ENCODE results near the gene RALGAPB. TPM values are rescaled to one million over a fixed set of nuclear protein-coding genes. Genes with fewer than 3 reads are reported as not detected.

The RALGAPB gene
- total and polyA plus RNA-seq, 3 experiments from 2014 or later: 13.9 to 35.0 (median 33.8) TPM

GRCh38 chr20:38603286-38603685 lies 130.6 kb downstream of the RALGAPB start:
- no peak overlapping the region for H3K27ac Mint-ChIP-seq
- Histone ChIP-seq H3K4me1 (ENCODE audit: insufficient read depth, low read length) (no peaks in the 10 kb centered on the region), H3K36me3 (ENCODE audit: insufficient read depth, low read length) (no peaks in the 10 kb centered on the region), H3K27ac (ENCODE audit: low read depth, low read length) (no peak overlapping the region), H3K27me3 (ENCODE audit: insufficient read depth, low read length, poor library complexity, severe bottlenecking) (peaks cover 23% of the 10 kb centered on the region), H3K9me3 (ENCODE audit: low read length) (no peaks in the 10 kb centered on the region), H3K4me3 (ENCODE audit: low read length) (no peak overlapping the region)
- no peak overlapping the region for H3K4me3 Mint-ChIP-seq
- H3K36me3 Mint-ChIP-seq: no peaks in the 10 kb centered on the region
- peaks cover 0 to 3% (median 0%) of the 10 kb centered on the region in 5 donors for H3K9me3 Mint-ChIP-seq
- DNase-seq: no peak
- ChIA-PET CTCF (no interaction called here), POLR2A (no interaction called here)
- H3K27me3 Mint-ChIP-seq: peaks cover 46 to 71% of the 10 kb centered on the region in 2 donors
- H3K4me1 Mint-ChIP-seq: peaks cover 6 to 13% (median 7%) of the 10 kb centered on the region in 3 donors

- Mint-ChIP-seq H3K4me3 (no peak overlapping the region), H3K27ac (peak overlapping the region in 1 of 8 donors; percentile 49), H3K36me3 (no peaks in the 10 kb centered on the region), H3K9me3 (peaks cover 0 to 3% (median 0%) of the 10 kb centered on the region in 5 donors), H3K4me1 (peaks cover 6 to 13% (median 7%) of the 10 kb centered on the region in 3 donors), H3K27me3 (peaks cover 45 to 75% of the 10 kb centered on the region in 2 donors)
- Histone ChIP-seq H3K27ac (ENCODE audit: low read depth, low read length) (no peak overlapping the region), H3K9me3 (ENCODE audit: low read length) (no peaks in the 10 kb centered on the region), H3K4me1 (ENCODE audit: insufficient read depth, low read length) (no peaks in the 10 kb centered on the region), H3K4me3 (ENCODE audit: low read length) (no peak overlapping the region), H3K27me3 (ENCODE audit: insufficient read depth, low read length, poor library complexity, severe bottlenecking) (peaks cover 20% of the 10 kb centered on the region), H3K36me3 (ENCODE audit: insufficient read depth, low read length) (no peaks in the 10 kb centered on the region)
- DNase-seq: no peak
- ChIA-PET CTCF (no interaction called here), POLR2A (no interaction called here)
Measured at GRCh38 chr20:38604873-38605303, 132.2 kb downstream of the RALGAPB start.

GRCh38 chr20:38607351-38607750 lies 134.7 kb downstream of the RALGAPB start:
- Histone ChIP-seq H3K36me3 (ENCODE audit: insufficient read depth, low read length) (no peaks in the 10 kb centered on the region), H3K4me1 (ENCODE audit: insufficient read depth, low read length) (no peaks in the 10 kb centered on the region), H3K9me3 (ENCODE audit: low read length) (no peaks in the 10 kb centered on the region), H3K27me3 (ENCODE audit: insufficient read depth, low read length, poor library complexity, severe bottlenecking) (peaks cover 17% of the 10 kb centered on the region), H3K27ac (ENCODE audit: low read depth, low read length) (no peak overlapping the region), H3K4me3 (ENCODE audit: low read length) (no peak overlapping the region)
- Mint-ChIP-seq H3K36me3 (no peaks in the 10 kb centered on the region), H3K27me3 (peaks cover 33 to 57% of the 10 kb centered on the region in 2 donors), H3K4me3 (no peak overlapping the region), H3K9me3 (peaks cover 0 to 2% (median 0%) of the 10 kb centered on the region in 5 donors), H3K4me1 (peaks cover 0 to 2% (median 1%) of the 10 kb centered on the region in 3 donors), H3K27ac (no peak overlapping the region)
- ChIA-PET POLR2A (no interaction called here), CTCF (no interaction called here)
- DNase-seq: no peak

- ChIA-PET CTCF (no interaction called here), POLR2A (no interaction called here)
- H3K9me3 ChIP-seq (ENCODE audit: low read length): no peaks in the 10 kb centered on the region
- Mint-ChIP-seq H3K9me3 (peaks cover 0 to 2% (median 0%) of the 10 kb centered on the region in 5 donors), H3K4me3 (no peak overlapping the region), H3K36me3 (no peaks in the 10 kb centered on the region), H3K27me3 (peaks cover 34 to 54% of the 10 kb centered on the region in 2 donors), H3K4me1 (no peaks in the 10 kb centered on the region), H3K27ac (no peak overlapping the region)
- no peaks in the 10 kb centered on the region for H3K4me1 ChIP-seq (ENCODE audit: insufficient read depth, low read length)
- DNase-seq: no peak
- no peak overlapping the region for H3K4me3 ChIP-seq (ENCODE audit: low read length)
- H3K27ac ChIP-seq (ENCODE audit: low read depth, low read length): no peak overlapping the region
- H3K36me3 ChIP-seq (ENCODE audit: insufficient read depth, low read length): no peaks in the 10 kb centered on the region
- peaks cover 17% of the 10 kb centered on the region for H3K27me3 ChIP-seq (ENCODE audit: insufficient read depth, low read length, poor library complexity, severe bottlenecking)
Measured at GRCh38 chr20:38608188-38608587, 135.5 kb downstream of the RALGAPB start.

- no peaks in the 10 kb centered on the region for H3K4me1 ChIP-seq (ENCODE audit: insufficient read depth, low read length)
- H3K36me3 ChIP-seq (ENCODE audit: insufficient read depth, low read length): no peaks in the 10 kb centered on the region
- H3K27me3 ChIP-seq (ENCODE audit: insufficient read depth, low read length, poor library complexity, severe bottlenecking): peaks cover 10% of the 10 kb centered on the region
- H3K4me3 ChIP-seq (ENCODE audit: low read length): no peak overlapping the region
- no peaks in the 10 kb centered on the region for H3K9me3 ChIP-seq (ENCODE audit: low read length)
- POLR2A ChIA-PET: no interaction called here
- peaks cover 25 to 51% of the 10 kb centered on the region in 2 donors for H3K27me3 Mint-ChIP-seq
- H3K4me3 Mint-ChIP-seq: no peak overlapping the region
- H3K36me3 Mint-ChIP-seq: no peaks in the 10 kb centered on the region
- no peak overlapping the region for H3K27ac ChIP-seq (ENCODE audit: low read depth, low read length)
- CTCF ChIA-PET: no interaction called here
- no peak for DNase-seq
- no peak overlapping the region for H3K27ac Mint-ChIP-seq
- H3K4me1 Mint-ChIP-seq: no peaks in the 10 kb centered on the region
- H3K9me3 Mint-ChIP-seq: peaks cover 0 to 2% (median 0%) of the 10 kb centered on the region in 5 donors
Measured at GRCh38 chr20:38609815-38610214, 137.2 kb downstream of the RALGAPB start.

GRCh38 chr20:38610521-38610920 lies 137.9 kb downstream of the RALGAPB start:
- peaks cover 18 to 50% of the 10 kb centered on the region in 2 donors for H3K27me3 Mint-ChIP-seq
- H3K4me1 ChIP-seq (ENCODE audit: insufficient read depth, low read length): no peaks in the 10 kb centered on the region
- H3K27ac Mint-ChIP-seq: no peak overlapping the region
- POLR2A ChIA-PET: no interaction called here
- no peaks in the 10 kb centered on the region for H3K9me3 Mint-ChIP-seq
- H3K27ac ChIP-seq (ENCODE audit: low read depth, low read length): no peak overlapping the region
- H3K27me3 ChIP-seq (ENCODE audit: insufficient read depth, low read length, poor library complexity, severe bottlenecking): peaks cover 4% of the 10 kb centered on the region
- H3K4me3 ChIP-seq (ENCODE audit: low read length): no peak overlapping the region
- no peaks in the 10 kb centered on the region for H3K9me3 ChIP-seq (ENCODE audit: low read length)
- CTCF ChIA-PET: no interaction called here
- H3K36me3 Mint-ChIP-seq: no peaks in the 10 kb centered on the region
- no peaks in the 10 kb centered on the region for H3K36me3 ChIP-seq (ENCODE audit: insufficient read depth, low read length)
- H3K4me1 Mint-ChIP-seq: no peaks in the 10 kb centered on the region
- no peak for DNase-seq
- no peak overlapping the region for H3K4me3 Mint-ChIP-seq

GRCh38 chr20:38612751-38613515 lies 140.3 kb downstream of the RALGAPB start:
- Histone ChIP-seq H3K4me1 (ENCODE audit: insufficient read depth, low read length) (no peaks in the 10 kb centered on the region), H3K4me3 (ENCODE audit: low read length) (no peak overlapping the region), H3K27ac (ENCODE audit: low read depth, low read length) (no peak overlapping the region), H3K36me3 (ENCODE audit: insufficient read depth, low read length) (no peaks in the 10 kb centered on the region), H3K9me3 (ENCODE audit: low read length) (no peaks in the 10 kb centered on the region), H3K27me3 (ENCODE audit: insufficient read depth, low read length, poor library complexity, severe bottlenecking) (no peaks in the 10 kb centered on the region)
- POLR2A ChIA-PET: interaction anchor here (0.7 kb wide), 1 partner anchor 85 kb away, joined by 3 read pairs; no protein-coding TSS in a partner anchor
- Mint-ChIP-seq H3K4me1 (no peaks in the 10 kb centered on the region), H3K36me3 (no peaks in the 10 kb centered on the region), H3K4me3 (no peak overlapping the region), H3K9me3 (no peaks in the 10 kb centered on the region), H3K27me3 (peaks cover 19 to 51% of the 10 kb centered on the region in 2 donors), H3K27ac (no peak overlapping the region)
- DNase-seq: no peak
- CTCF ChIA-PET: no interaction called here

- no peak for DNase-seq
- peaks cover 26 to 53% of the 10 kb centered on the region in 2 donors for H3K27me3 Mint-ChIP-seq
- H3K36me3 Mint-ChIP-seq: no peaks in the 10 kb centered on the region
- CTCF ChIA-PET: no interaction called here
- no peaks in the 10 kb centered on the region for H3K4me1 ChIP-seq (ENCODE audit: insufficient read depth, low read length)
- no peaks in the 10 kb centered on the region for H3K4me1 Mint-ChIP-seq
- H3K9me3 ChIP-seq (ENCODE audit: low read length): no peaks in the 10 kb centered on the region
- H3K27ac Mint-ChIP-seq: no peak overlapping the region
- H3K4me3 Mint-ChIP-seq: no peak overlapping the region
- POLR2A ChIA-PET: no interaction called here
- H3K4me3 ChIP-seq (ENCODE audit: low read length): no peak overlapping the region
- peaks cover 7% of the 10 kb centered on the region for H3K27me3 ChIP-seq (ENCODE audit: insufficient read depth, low read length, poor library complexity, severe bottlenecking)
- H3K27ac ChIP-seq (ENCODE audit: low read depth, low read length): no peak overlapping the region
- H3K36me3 ChIP-seq (ENCODE audit: insufficient read depth, low read length): no peaks in the 10 kb centered on the region
- no peaks in the 10 kb centered on the region for H3K9me3 Mint-ChIP-seq
Measured at GRCh38 chr20:38615283-38615682, 142.6 kb downstream of the RALGAPB start.
